GM23338 (cell line): ENCODE results near the gene RYR1. TPM values are rescaled to one million over a fixed set of nuclear protein-coding genes. Genes with fewer than 3 reads are reported as not detected.
A peak's percentile ranks its signal among the peaks of the same experiment; 100 is the strongest.

Source experiments
- ATAC-seq: fragments of 200-7000 bp; cut with Tn5 transposase; 3 replicates; pipeline ENCODE4 v1.9.1; 2020
- DNase-seq: peaks from one replicate; pipeline ENCODE4 v3.0.0-alpha.2; 2015; ENCODE audit warnings: low spot score
- H2AFZ ChIP-seq: fragments of 200-600 bp; sonication (generic); 2 replicates; pipeline ENCODE4 v1.8.0; 2016; ENCODE audit warnings: antibody characterized with exemption, mild to moderate bottlenecking, moderate library complexity
- H3F3A ChIP-seq: fragments of 200-600 bp; sonication (generic); replicated peaks from 2 replicates; pipeline ENCODE4 v1.8.0; 2017; ENCODE audit warnings: antibody characterized with exemption, mixed run types, low read depth
- H3K27ac ChIP-seq: fragments of 200-600 bp; sonication (generic); 2 replicates; pipeline ENCODE4 v1.6.1; 2016; ENCODE audit warnings: low read depth
- H3K27me3 ChIP-seq: fragments of 200-600 bp; sonication (generic); 2 replicates; pipeline ENCODE4 v1.8.0; 2016; ENCODE audit warnings: mild to moderate bottlenecking, mixed run types, moderate library complexity; ENCODE audit not compliant: insufficient read depth
- H3K36me3 ChIP-seq: fragments of 200-600 bp; sonication (generic); 2 replicates; pipeline ENCODE4 v1.8.0; 2016; ENCODE audit warnings: mild to moderate bottlenecking; ENCODE audit not compliant: insufficient read depth
- H3K4me1 ChIP-seq: fragments of 200-600 bp; sonication (generic); 2 replicates; pipeline ENCODE4 v1.8.0; 2016; ENCODE audit warnings: mild to moderate bottlenecking, moderate library complexity; ENCODE audit not compliant: insufficient read depth
- H3K4me2 ChIP-seq: fragments of 200-600 bp; sonication (generic); 2 replicates; pipeline ENCODE4 v1.7.1; 2017; ENCODE audit warnings: mixed run types
- H3K4me3 ChIP-seq: fragments of 200-600 bp; sonication (generic); 2 replicates; pipeline ENCODE4 v1.6.1; 2016; ENCODE audit warnings: mixed run types
- H3K79me2 ChIP-seq: fragments of 200-600 bp; sonication (generic); replicated peaks from 2 replicates; pipeline ENCODE4 v1.8.0; 2017; ENCODE audit warnings: mild to moderate bottlenecking; ENCODE audit not compliant: insufficient read depth
- H3K9me2 ChIP-seq: fragments of 200-600 bp; sonication (generic); 2 replicates; pipeline ENCODE4 v1.8.0; 2017; ENCODE audit not compliant: insufficient read depth
- H4K20me1 ChIP-seq: fragments of 200-600 bp; sonication (generic); replicated peaks from 2 replicates; pipeline ENCODE4 v1.8.0; 2017; ENCODE audit warnings: mild to moderate bottlenecking; ENCODE audit not compliant: insufficient read depth
- H3K27ac Mint-ChIP-seq: 2 replicates; pipeline ENCODE4 v1.8.0; 2020; ENCODE audit warnings: inconsistent platforms, mild to moderate bottlenecking, moderate library complexity, mixed read lengths
- H3K27me3 Mint-ChIP-seq: 3 replicates; pipeline ENCODE4 v1.8.0; 2022; ENCODE audit warnings: low read depth, mild to moderate bottlenecking, moderate library complexity, mixed read lengths, inconsistent platforms; ENCODE audit not compliant: insufficient read depth, poor library complexity
- H3K36me3 Mint-ChIP-seq: 3 replicates; pipeline ENCODE4 v1.8.0; 2021; ENCODE audit warnings: low read depth, mild to moderate bottlenecking, inconsistent platforms, moderate library complexity, mixed read lengths
- H3K4me1 Mint-ChIP-seq: 3 replicates; pipeline ENCODE4 v1.8.0; 2020; ENCODE audit warnings: mild to moderate bottlenecking, inconsistent platforms, mixed read lengths
- H3K4me3 Mint-ChIP-seq: 3 replicates; pipeline ENCODE4 v1.8.0; 2021; ENCODE audit warnings: moderate library complexity, mild to moderate bottlenecking, inconsistent platforms, mixed read lengths
- H3K9me3 Mint-ChIP-seq: 3 replicates; pipeline ENCODE4 v1.8.0; 2020; ENCODE audit warnings: moderate library complexity, mild to moderate bottlenecking, inconsistent platforms, mixed read lengths
- CREB1 ChIP-seq: fragments of 250-450 bp; sonication (Bioruptor Pico); IDR thresholded peaks from 2 replicates; pipeline ENCODE4 v1.5.0; 2020; ENCODE audit warnings: low read depth, mild to moderate bottlenecking, moderate library complexity
- EZH2 ChIP-seq: fragments of 200-600 bp; sonication (generic); IDR thresholded peaks from one replicate; pipeline ENCODE4 v1.8.0; 2017; ENCODE audit warnings: antibody characterized with exemption, mild to moderate bottlenecking, low read depth; ENCODE audit not compliant: unreplicated experiment
- JUNB ChIP-seq: IDR thresholded peaks from one replicate; pipeline ENCODE4 v1.6.1; 2016; ENCODE audit warnings: antibody characterized with exemption; ENCODE audit not compliant: unreplicated experiment
- NANOG ChIP-seq: IDR thresholded peaks from 2 replicates; pipeline ENCODE4 v1.6.1; 2016; ENCODE audit warnings: antibody characterized with exemption, borderline replicate concordance
- POLR2AphosphoS5 ChIP-seq: IDR thresholded peaks from 2 replicates; pipeline ENCODE4 v1.6.1; 2016; ENCODE audit warnings: antibody characterized with exemption, low read depth
- STAT1 ChIP-seq: IDR thresholded peaks from one replicate; pipeline ENCODE4 v1.6.1; 2016; ENCODE audit warnings: antibody characterized with exemption; ENCODE audit not compliant: unreplicated experiment
- ZNF114 ChIP-seq: fragments of 250-450 bp; sonication (Bioruptor Pico); IDR thresholded peaks from 2 replicates; pipeline ENCODE4 v1.5.0; 2020; ENCODE audit warnings: mild to moderate bottlenecking, moderate library complexity
- polyA plus RNA-seq: library from polyadenylated mRNA; unstranded; fragments of >200 nt; fragmentation: Nextera tagmentation; extraction: Ambion mirVana; gene quantifications from 2 replicates; pipeline ENCODE4 v1.2.1, GENCODE V29; 2016
- total RNA-seq: library from RNA; depleted of rRNA; stranded (reverse); fragments of >200 nt; shearing (Covaris generic); gene quantifications from 2 replicates; pipeline ENCODE4 v1.2.3, GENCODE V29; 2014
- TF ChIP-seq, protein P1 (sequence below), 2 experiments: fragments of 200-600 bp in 1 of 2; sonication (generic) in 1 of 2; conservative IDR thresholded peaks; 2 replicates each; pipeline versions ENCODE4 v1.5.1 to v1.6.1; 2016 to 2017; ENCODE audit warnings: antibody characterized with exemption in 2 of 2, low read depth in 2 of 2, mild to moderate bottlenecking in 2 of 2, moderate library complexity in 1 of 2
- TF ChIP-seq, protein P2 (sequence below): IDR thresholded peaks from one replicate; pipeline ENCODE4 v1.6.1; 2018; ENCODE audit warnings: antibody characterized with exemption; ENCODE audit not compliant: unreplicated experiment
- TF ChIP-seq, protein P3 (sequence below): IDR thresholded peaks from 2 replicates; pipeline ENCODE4 v1.6.1; 2016; ENCODE audit warnings: antibody characterized with exemption

RYR1 gene
- total and polyA plus RNA-seq, 2 experiments from 2014 or later = 4.0 to 26.7 TPM

DNA sequence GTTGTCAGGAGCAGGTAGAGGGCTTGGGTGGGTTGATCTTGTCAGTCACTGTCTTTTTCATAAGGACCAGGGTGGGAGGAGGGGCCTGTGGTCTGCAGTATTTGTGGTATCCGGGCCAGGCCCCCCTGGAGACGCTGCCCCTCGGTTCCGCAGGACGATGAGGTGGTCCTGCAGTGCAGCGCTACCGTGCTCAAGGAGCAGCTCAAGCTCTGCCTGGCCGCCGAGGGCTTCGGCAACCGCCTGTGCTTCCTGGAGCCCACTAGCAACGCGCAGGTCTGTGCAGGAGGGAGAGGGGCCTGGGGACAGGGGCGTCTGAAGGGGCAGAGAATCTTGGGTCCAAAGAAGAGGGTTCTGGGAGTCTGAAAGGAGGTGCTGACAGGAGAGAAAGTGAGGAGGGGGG, 7.1 kb downstream of the RYR1 start (continued):
- TF ChIP-seq JUNB (no peak), STAT1 (no peak), ZNF114 (CRISPR knock-in tag) (no peak), CREB1 (CRISPR knock-in tag) (no peak)
- TF ChIP-seq, protein P1, sequence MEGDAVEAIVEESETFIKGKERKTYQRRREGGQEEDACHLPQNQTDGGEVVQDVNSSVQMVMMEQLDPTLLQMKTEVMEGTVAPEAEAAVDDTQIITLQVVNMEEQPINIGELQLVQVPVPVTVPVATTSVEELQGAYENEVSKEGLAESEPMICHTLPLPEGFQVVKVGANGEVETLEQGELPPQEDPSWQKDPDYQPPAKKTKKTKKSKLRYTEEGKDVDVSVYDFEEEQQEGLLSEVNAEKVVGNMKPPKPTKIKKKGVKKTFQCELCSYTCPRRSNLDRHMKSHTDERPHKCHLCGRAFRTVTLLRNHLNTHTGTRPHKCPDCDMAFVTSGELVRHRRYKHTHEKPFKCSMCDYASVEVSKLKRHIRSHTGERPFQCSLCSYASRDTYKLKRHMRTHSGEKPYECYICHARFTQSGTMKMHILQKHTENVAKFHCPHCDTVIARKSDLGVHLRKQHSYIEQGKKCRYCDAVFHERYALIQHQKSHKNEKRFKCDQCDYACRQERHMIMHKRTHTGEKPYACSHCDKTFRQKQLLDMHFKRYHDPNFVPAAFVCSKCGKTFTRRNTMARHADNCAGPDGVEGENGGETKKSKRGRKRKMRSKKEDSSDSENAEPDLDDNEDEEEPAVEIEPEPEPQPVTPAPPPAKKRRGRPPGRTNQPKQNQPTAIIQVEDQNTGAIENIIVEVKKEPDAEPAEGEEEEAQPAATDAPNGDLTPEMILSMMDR (conservative IDR thresholded peaks at IDR 0.05; ENCODE audit: low read depth in 2 of 2) = no peak

DNA sequence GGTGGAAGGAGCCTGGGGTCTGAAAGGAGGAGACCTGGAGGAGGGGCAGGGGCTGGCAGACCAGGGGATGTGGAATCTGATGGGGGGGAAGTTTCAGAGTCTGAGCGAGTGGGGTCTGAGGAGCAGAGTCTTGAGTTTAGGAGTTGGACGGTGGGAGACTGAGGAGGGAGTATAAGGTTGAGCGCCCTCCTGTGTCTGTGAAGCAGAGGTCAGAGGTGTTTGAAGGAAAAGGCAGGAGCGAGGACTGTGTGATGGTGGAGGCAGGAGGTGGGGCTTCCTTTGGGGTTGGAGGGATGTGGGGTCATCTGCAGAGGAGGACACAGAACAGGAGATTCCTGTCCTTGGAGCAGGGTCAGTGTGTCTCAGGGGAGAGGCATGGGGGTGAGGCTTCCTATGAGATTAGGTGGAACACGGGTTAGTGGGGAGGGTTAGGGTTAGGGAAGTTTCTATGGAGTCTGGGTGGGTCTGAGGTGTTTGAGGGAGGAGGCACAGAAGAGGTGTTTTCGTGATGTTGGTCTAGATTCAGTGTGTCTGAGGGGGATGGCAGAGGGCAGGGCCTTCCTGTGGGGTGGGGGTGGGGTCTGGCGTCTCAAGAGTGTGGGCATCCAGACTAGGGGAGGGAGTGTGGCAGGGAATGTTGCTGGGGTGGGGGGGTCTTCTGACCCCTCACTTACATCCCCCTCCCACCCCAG, 8.3 kb downstream of the RYR1 start:
- Histone ChIP-seq H4K20me1 (no peaks in the 10 kb centered on the region; the same call in 1 of the 2 replicates), H3K27me3 (no peaks in the 10 kb centered on the region), H3K79me2 (peaks cover 8% of the 10 kb centered on the region; the same call in 1 of the 2 replicates), H2AFZ (no peak overlapping the region), H3K4me2 (0 out of 2 replicates have a peak overlapping the region, but pooled peaks have one; percentile 51), H3K27ac (0 out of 2 replicates have a peak overlapping the region, but pooled peaks have one; percentile 33), H3F3A (0 out of 2 replicates have a peak, but pooled peaks cover 2% of the 10 kb centered on the region), H3K4me3 (no peak overlapping the region), H3K9me2 (no peaks in the 10 kb centered on the region), H3K36me3 (peaks cover 10% of the 10 kb centered on the region; the same call in 1 of the 2 replicates), H3K4me1 (peaks cover 6% of the 10 kb centered on the region; the same call in 1 of the 2 replicates)
- H3K9me3 Mint-ChIP-seq = no peaks in the 10 kb centered on the region; the same call in 2 of the 3 replicates
- TF ChIP-seq NANOG = no peak
- TF ChIP-seq, protein P1 (conservative IDR thresholded peaks at IDR 0.05; ENCODE audit: low read depth in 2 of 2) = peak; percentile 61 to 85
- H3K27me3 Mint-ChIP-seq = peaks cover 11% of the 10 kb centered on the region
- ATAC-seq (peak; percentile 98), DNase-seq (peak; percentile 91)
- peak overlapping the region; percentile 61; the same call in 1 of the 2 replicates for H3K27ac Mint-ChIP-seq
- H3K36me3 Mint-ChIP-seq = peaks cover 48% of the 10 kb centered on the region
- H3K4me1 Mint-ChIP-seq = peaks cover 20% of the 10 kb centered on the region
- peak overlapping the region; percentile 18; the same call in 1 of the 3 replicates for H3K4me3 Mint-ChIP-seq

DNA sequence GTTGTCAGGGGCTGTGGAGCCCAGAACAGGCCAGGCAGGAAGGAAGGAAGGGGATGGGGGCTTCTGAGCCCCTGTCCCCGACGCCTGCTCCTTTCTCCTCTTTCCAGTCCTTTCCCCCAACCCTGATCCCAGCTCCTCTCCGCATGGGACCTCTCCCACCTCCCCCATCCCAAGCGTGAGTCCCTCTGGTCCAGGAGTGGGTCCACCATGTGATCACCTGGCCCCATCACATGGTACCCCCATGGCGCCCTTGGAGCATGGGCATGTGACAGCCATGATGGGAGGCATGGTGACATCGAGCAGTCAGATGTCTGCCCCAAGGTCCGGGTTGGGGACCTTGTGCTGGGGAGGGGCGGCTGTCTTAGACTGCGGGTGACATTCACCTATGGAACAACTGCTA, 9.2 kb downstream of the RYR1 start:
- no peaks in the 10 kb centered on the region for H3K27me3 ChIP-seq
- Mint-ChIP-seq H3K27me3 (peaks cover 7% of the 10 kb centered on the region), H3K9me3 (no peaks in the 10 kb centered on the region; the same call in 2 of the 3 replicates), H3K36me3 (peaks cover 46% of the 10 kb centered on the region), H3K4me3 (no peak overlapping the region), H3K4me1 (peaks cover 20% of the 10 kb centered on the region), H3K27ac (no peak overlapping the region)
- H3K27ac ChIP-seq = no peak overlapping the region
- H2AFZ ChIP-seq = no peak overlapping the region
- H4K20me1 ChIP-seq = no peaks in the 10 kb centered on the region; the same call in 1 of the 2 replicates
- H3F3A ChIP-seq = 0 out of 2 replicates have a peak, but pooled peaks cover 2% of the 10 kb centered on the region
- H3K9me2 ChIP-seq = no peaks in the 10 kb centered on the region
- no peaks in the 10 kb centered on the region for H3K79me2 ChIP-seq
- H3K4me1 ChIP-seq = peaks cover 6% of the 10 kb centered on the region; the same call in 1 of the 2 replicates
- H3K4me2 ChIP-seq = no peak overlapping the region
- ATAC-seq (no peak), DNase-seq (no peak)
- TF ChIP-seq, protein P2, sequence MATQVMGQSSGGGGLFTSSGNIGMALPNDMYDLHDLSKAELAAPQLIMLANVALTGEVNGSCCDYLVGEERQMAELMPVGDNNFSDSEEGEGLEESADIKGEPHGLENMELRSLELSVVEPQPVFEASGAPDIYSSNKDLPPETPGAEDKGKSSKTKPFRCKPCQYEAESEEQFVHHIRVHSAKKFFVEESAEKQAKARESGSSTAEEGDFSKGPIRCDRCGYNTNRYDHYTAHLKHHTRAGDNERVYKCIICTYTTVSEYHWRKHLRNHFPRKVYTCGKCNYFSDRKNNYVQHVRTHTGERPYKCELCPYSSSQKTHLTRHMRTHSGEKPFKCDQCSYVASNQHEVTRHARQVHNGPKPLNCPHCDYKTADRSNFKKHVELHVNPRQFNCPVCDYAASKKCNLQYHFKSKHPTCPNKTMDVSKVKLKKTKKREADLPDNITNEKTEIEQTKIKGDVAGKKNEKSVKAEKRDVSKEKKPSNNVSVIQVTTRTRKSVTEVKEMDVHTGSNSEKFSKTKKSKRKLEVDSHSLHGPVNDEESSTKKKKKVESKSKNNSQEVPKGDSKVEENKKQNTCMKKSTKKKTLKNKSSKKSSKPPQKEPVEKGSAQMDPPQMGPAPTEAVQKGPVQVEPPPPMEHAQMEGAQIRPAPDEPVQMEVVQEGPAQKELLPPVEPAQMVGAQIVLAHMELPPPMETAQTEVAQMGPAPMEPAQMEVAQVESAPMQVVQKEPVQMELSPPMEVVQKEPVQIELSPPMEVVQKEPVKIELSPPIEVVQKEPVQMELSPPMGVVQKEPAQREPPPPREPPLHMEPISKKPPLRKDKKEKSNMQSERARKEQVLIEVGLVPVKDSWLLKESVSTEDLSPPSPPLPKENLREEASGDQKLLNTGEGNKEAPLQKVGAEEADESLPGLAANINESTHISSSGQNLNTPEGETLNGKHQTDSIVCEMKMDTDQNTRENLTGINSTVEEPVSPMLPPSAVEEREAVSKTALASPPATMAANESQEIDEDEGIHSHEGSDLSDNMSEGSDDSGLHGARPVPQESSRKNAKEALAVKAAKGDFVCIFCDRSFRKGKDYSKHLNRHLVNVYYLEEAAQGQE = no peak
- TF ChIP-seq STAT1 (no peak), POLR2AphosphoS5 (no peak), EZH2 (no peak), NANOG (no peak), JUNB (no peak), CREB1 (CRISPR knock-in tag) (no peak)
- TF ChIP-seq, protein P3, sequence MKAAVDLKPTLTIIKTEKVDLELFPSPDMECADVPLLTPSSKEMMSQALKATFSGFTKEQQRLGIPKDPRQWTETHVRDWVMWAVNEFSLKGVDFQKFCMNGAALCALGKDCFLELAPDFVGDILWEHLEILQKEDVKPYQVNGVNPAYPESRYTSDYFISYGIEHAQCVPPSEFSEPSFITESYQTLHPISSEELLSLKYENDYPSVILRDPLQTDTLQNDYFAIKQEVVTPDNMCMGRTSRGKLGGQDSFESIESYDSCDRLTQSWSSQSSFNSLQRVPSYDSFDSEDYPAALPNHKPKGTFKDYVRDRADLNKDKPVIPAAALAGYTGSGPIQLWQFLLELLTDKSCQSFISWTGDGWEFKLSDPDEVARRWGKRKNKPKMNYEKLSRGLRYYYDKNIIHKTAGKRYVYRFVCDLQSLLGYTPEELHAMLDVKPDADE = no peak
- H3K4me3 ChIP-seq = no peak overlapping the region
- H3K36me3 ChIP-seq = peaks cover 10% of the 10 kb centered on the region; the same call in 1 of the 2 replicates
